Panc1 (cell line): ENCODE measurements around the gene EPHB1.

Experiments
- POLR2AphosphoS5 ChIP-seq: IDR thresholded peaks from 2 replicates; pipeline ENCODE4 v1.6.1; 2012; ENCODE audit warnings: mild to moderate bottlenecking, low read depth, low read length, moderate library complexity
- TCF7L2 ChIP-seq: IDR thresholded peaks from 2 replicates; pipeline ENCODE4 v1.6.1; 2011; ENCODE audit warnings: mild to moderate bottlenecking, low read depth, low read length, inconsistent platforms
- TF ChIP-seq, protein P1 (sequence below): fragments of 450-650 bp; IDR thresholded peaks from 2 replicates; pipeline ENCODE4 v1.5.1; 2017; ENCODE audit warnings: mild to moderate bottlenecking
- TF ChIP-seq, protein P2 (sequence below), 2 experiments: IDR thresholded peaks; 2 replicates each; pipeline ENCODE4 v1.6.1; 2011 to 2012; ENCODE audit warnings: low read depth in 2 of 2, control low read depth in 1 of 2, low read length in 1 of 2, mild to moderate bottlenecking in 1 of 2, moderate library complexity in 1 of 2; ENCODE audit not compliant: insufficient read depth in 1 of 2

DNA sequence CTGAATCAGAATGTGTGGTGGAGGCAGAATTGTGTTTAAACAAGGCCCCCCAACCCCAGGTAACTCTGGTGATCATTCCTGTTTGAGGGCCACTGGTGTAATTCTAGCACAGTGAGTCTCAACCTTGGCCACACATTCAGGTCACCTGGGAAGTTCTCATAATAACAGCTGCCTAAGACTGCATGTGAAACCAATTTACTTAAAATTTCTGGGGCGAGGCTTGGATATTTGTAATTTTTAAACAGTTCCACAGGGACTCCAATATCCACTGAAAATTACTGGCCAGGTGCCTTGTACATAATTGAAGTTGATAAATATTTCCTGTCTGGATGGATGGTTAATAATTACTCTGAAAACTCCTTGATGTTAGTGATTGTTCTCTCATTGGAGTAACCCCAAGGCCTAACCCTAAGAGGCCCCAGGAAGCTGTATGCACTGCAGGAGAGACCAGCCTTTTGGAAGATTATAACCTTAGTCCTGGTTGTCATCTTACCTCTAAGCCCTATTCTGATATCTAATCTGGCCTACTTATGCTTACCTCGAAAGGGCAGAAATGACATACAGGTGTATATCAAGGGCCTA, 25.7 kb upstream of the EPHB1 start:
- TF ChIP-seq, protein P1, sequence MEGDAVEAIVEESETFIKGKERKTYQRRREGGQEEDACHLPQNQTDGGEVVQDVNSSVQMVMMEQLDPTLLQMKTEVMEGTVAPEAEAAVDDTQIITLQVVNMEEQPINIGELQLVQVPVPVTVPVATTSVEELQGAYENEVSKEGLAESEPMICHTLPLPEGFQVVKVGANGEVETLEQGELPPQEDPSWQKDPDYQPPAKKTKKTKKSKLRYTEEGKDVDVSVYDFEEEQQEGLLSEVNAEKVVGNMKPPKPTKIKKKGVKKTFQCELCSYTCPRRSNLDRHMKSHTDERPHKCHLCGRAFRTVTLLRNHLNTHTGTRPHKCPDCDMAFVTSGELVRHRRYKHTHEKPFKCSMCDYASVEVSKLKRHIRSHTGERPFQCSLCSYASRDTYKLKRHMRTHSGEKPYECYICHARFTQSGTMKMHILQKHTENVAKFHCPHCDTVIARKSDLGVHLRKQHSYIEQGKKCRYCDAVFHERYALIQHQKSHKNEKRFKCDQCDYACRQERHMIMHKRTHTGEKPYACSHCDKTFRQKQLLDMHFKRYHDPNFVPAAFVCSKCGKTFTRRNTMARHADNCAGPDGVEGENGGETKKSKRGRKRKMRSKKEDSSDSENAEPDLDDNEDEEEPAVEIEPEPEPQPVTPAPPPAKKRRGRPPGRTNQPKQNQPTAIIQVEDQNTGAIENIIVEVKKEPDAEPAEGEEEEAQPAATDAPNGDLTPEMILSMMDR, result no peak
- no peak for TF ChIP-seq POLR2AphosphoS5
- TF ChIP-seq, protein P2, sequence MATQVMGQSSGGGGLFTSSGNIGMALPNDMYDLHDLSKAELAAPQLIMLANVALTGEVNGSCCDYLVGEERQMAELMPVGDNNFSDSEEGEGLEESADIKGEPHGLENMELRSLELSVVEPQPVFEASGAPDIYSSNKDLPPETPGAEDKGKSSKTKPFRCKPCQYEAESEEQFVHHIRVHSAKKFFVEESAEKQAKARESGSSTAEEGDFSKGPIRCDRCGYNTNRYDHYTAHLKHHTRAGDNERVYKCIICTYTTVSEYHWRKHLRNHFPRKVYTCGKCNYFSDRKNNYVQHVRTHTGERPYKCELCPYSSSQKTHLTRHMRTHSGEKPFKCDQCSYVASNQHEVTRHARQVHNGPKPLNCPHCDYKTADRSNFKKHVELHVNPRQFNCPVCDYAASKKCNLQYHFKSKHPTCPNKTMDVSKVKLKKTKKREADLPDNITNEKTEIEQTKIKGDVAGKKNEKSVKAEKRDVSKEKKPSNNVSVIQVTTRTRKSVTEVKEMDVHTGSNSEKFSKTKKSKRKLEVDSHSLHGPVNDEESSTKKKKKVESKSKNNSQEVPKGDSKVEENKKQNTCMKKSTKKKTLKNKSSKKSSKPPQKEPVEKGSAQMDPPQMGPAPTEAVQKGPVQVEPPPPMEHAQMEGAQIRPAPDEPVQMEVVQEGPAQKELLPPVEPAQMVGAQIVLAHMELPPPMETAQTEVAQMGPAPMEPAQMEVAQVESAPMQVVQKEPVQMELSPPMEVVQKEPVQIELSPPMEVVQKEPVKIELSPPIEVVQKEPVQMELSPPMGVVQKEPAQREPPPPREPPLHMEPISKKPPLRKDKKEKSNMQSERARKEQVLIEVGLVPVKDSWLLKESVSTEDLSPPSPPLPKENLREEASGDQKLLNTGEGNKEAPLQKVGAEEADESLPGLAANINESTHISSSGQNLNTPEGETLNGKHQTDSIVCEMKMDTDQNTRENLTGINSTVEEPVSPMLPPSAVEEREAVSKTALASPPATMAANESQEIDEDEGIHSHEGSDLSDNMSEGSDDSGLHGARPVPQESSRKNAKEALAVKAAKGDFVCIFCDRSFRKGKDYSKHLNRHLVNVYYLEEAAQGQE (IDR thresholded peaks at IDR 0.05; ENCODE audit: insufficient read depth in 1 of 2, low read depth in 2 of 2, low read length in 1 of 2), result no peak
- TF ChIP-seq TCF7L2, result no peak
